ENCODE data around the gene IQCE. TPM values are rescaled to one million over a fixed set of nuclear protein-coding genes. Genes with fewer than 3 reads are reported as not detected.

Gene IQCE
- total RNA-seq, 2 donors from 2014 or later: 28.5 to 30.5 TPM

DNA sequence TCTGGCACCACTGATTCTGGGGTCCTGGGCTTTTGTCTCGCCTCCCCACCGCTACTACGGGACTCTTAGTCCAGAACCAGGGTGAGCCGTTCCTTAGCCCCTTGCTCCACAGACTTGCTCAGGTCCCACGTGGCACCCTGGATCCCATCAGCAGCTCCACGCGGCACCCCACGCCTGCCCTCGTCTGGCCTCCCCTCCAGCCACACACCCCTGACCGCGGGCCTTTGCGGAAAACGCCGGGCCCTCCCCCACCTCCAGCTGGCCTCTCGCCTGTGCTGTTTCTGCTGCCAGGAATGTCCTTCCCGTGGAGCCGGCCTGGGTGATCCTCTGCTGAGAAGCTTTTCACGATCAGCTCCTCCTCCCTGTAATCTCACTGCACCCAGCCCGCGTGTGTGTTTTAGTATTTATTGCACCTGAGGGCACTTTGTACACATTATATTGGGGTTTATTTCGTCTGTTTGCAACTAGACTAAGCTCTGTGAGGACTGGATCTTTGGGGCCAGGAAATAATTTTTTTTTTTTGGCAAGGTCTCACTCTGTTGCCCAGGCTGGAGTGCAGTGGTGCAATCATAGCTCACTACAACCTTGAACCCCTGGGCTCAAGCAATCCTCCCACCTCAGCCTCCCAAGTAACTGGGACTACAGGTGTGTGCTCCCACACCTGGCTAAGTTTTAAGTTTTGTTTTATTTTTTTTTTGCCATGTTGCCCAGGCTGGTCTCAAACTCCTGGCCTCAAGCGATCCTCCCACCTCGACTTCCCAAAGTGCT, 62.5 kb downstream of the IQCE start:
- DNase-seq (peak in 1 of 2 donors; percentile 55), ATAC-seq (peak; percentile 45)
- intact Hi-C loops (cut with DNase I, micrococcal nuclease): no loop called here

DNA sequence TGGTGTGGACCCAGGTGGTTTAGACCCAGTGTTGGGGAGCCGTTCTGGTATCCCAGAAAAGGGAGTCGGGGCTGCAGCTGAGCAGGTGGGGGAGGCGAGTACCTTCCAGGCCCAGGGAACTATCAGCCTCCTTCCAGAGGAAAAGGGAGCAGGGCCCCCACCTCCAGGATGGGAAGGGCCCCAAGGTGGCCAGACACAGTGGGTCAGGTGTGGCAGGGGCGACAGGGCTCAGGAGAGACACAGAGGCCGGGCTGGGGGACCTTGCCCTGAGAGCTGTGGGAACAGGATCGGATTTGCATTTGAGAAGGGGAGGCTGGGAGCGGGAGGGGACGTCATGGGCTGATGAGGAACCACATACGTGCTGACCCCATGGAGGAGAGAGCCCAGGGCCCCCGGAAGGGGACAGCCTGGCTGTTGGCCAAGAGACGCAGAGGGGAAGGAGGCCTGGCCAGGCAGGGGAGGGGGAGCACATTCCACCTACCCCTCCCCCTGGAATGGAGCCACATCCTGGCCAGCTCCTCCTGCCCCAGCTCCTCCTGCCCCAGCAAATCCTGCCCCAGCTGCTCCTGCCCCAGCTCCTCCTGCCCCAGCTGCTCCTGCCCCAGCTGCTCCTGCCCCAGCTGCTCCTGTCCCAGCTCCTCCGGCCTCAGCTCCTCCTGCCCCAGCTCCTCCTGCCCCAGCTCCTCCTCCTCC, 63.3 kb downstream of the IQCE start:
- DNase-seq (no peak), ATAC-seq (no peak)

DNA sequence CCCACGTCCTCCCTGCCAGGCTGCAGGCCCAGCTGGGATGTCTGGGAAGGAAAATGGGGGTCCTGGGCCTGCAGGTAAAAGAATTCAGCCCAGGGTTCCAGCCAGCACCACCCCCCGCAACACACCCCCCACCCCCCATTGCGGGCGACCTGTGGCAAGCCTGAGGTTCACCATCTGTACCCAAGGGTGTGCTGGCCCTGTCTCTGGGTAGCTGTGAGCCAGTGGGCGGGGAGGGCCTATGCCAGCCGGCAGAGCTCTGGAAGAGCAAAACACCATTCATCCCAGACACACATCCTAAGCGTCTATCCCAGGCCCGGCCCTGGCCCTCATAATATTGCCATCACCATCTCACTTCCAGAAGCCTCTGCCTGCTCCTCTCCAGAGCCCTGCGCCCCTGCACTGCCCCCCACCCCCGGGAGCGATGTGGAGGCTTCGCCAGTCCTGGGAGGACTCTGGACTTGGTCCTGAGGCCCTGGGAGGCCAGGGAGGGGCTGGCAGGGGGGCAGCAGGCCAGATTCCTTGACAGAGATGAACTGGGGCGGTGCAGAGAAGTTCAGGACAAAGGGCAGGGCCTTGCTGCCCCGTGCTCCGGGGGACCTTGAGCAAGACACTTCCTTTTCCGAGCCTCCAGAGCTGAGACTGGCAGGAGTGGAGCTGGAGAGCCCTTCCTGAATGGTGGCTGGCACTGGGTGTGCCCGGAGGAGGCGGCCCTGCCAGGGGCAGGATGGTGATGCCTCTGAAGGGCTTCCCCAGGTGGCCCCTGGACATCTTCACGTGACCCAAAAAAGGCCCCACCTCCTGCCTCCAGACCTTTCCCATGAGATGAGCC, 64.3 kb downstream of the IQCE start:
- intact Hi-C loops (cut with DNase I, micrococcal nuclease): no loop called here
- peak; percentile 56 to 81 for DNase-seq
- ATAC-seq: peak; percentile 88

More for the DNA sequence above, 63.3 kb downstream of the IQCE start:
- intact Hi-C loops (cut with DNase I, micrococcal nuclease): no loop called here

DNA sequence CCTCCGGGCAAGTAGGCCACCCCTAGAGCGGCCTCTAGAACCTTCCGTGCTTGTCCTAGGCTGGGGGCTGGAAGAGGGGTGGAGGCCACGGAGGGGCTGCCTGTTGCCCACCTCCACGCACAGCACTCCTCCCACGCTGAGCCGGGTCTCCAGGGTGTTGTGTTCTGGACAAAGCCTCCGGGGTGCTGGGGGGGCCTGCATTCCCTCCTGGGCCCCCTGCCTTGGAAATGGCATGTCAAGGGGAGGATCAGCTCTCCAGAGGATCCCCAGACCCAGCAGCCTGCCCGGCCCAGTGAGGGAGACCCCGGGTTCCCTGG, 64.9 kb downstream of the IQCE start:
- DNase-seq: no peak
- intact Hi-C loops (cut with DNase I, micrococcal nuclease): no loop called here
- no peak for ATAC-seq

DNA sequence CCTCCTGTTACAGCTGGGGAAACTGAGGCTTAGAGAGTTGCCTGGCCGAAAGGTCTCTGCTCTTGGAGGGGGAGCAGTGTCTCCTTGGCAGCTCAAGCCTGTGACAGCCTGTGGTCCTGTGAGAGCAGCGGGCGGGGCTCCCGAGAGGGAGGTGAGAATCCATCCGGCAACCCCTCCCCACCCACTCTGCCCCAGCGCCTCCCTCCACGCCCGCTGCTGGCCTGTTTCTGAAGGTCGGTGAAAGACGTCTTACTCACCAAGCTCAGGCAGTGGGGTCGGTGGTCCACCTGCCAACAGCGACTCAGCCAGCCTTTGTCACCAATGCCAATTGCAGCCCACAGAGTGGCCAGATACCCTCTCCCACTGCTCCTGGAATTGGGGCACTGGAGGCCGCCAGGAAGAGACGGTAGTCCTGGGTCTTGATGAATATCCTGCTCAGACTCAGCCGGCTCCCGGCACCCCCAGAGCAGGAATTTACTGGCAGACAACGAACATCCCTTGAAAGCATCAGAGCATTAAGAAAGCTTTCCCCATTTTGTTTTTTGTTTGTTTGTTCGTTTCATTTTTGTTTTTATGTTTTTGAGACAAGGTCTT, 65.6 kb downstream of the IQCE start:
- intact Hi-C loops (cut with DNase I, micrococcal nuclease): no loop called here
- ATAC-seq (no peak), DNase-seq (no peak)

DNA sequence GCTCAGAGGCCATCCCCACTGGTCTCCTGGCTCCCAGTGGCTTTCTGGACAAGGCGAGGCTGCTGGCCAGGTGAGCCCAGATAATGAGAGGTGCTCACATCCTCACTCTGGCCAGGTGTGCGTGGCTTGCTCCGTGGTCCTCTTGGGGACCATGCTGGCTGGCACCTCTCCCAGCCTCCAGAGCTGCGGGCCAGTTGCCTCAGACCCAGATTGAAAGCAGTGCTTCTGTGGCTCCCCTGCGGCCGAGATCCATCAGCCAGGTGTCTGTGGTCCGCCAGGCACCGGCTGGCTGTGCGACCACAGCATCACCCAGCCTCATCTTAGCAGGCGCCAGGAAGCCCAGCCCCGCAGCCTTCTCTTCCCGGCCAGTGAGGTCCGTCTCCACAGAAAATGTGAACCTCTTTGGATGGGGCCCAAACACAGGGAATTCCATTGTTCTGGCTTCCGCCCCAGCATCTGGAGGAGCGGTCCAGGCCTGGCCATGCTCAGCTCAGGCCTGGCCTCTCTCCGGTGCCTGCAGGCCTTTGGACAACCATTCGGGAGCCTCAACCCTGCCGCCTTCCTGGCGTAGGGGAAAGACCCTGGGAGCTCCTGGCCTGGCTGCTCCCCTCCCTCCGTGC, 67.8 kb downstream of the IQCE start:
- intact Hi-C loops (cut with DNase I, micrococcal nuclease): no loop called here
- DNase-seq (no peak), ATAC-seq (no peak)

DNA sequence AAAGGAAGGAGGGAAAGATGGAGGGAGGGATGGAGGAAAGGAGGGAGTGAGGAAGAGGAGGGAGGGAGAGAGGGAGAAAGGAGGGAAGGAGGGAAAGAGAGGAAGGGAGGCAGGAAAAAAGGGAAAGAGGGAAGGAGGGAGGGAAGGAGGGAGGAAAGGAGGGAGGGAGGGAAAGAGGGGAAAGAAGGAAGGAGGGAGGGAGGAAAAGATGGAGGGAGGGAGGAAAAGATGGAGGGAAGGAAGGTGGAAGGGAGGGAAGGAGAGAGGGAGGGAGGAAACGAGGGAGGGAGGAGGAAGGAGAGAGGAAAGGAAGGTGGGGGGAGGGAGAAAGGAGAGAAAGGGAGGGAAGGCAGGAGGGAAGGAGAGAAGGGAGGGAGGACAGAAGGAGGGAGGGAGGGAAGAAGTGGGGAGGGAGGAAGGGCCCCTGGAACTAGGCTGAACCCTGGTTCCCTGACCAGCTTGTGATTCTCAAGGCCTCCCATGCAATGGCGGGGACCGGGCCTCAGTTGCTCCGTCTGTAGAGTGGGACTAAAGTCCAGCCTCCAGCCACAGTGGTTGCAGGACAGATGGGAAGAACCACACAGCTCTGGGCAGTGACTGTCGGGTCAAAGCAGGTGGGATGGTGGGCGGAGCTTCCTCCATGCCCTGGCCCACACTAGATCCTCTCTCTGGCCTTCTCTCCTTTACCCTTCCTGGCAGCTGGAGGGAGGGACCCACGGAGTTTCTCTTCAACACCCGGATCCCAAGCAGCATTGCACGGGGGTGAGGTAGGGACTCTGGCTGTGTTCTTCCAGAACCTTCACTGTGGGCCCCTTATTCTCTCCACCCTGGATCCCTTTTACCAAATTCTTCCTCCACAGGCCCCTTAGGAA, 68.7 kb downstream of the IQCE start:
- ATAC-seq (no peak), DNase-seq (no peak)
- intact Hi-C loops (cut with DNase I, micrococcal nuclease): no loop called here

DNA sequence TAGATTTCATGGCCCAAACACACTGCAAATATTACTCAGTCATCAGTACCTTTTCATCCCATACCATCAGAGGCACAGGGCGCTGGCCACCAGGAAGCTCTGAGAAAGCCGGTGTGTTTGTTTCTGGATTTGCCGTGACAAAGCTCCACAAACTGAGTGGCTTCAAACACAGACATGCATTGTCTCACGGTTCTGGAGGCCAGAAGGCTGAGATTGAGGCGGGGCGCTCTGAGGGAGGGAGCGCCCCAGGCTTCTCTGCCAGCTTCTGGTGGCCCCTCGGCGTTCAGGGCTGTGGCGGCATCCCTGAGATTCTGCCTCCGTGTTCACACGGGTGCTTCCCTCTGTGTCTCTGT, 69.3 kb downstream of the IQCE start:
- intact Hi-C loops (cut with DNase I, micrococcal nuclease): no loop called here
- no peak for ATAC-seq
- no peak for DNase-seq

DNA sequence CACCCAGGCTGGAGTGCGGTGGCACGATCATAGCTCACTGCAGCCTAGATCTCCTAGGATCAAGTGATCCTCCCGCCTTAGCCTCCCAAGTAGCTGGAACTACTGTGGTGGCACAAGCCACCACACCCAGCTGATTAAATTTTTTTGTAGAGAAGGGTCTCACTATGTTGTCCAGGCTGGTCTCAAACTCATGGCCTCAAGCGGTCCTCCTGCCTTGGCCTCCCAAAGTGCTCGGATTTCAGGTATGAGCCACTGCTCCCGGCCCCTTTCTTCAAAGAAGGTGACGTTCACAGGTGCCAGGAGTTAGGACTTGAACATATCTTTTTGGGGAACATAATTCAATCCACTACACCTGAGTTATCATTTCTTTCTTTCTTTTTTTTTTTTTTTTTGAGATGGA, 70.1 kb downstream of the IQCE start:
- no peak for DNase-seq

DNA sequence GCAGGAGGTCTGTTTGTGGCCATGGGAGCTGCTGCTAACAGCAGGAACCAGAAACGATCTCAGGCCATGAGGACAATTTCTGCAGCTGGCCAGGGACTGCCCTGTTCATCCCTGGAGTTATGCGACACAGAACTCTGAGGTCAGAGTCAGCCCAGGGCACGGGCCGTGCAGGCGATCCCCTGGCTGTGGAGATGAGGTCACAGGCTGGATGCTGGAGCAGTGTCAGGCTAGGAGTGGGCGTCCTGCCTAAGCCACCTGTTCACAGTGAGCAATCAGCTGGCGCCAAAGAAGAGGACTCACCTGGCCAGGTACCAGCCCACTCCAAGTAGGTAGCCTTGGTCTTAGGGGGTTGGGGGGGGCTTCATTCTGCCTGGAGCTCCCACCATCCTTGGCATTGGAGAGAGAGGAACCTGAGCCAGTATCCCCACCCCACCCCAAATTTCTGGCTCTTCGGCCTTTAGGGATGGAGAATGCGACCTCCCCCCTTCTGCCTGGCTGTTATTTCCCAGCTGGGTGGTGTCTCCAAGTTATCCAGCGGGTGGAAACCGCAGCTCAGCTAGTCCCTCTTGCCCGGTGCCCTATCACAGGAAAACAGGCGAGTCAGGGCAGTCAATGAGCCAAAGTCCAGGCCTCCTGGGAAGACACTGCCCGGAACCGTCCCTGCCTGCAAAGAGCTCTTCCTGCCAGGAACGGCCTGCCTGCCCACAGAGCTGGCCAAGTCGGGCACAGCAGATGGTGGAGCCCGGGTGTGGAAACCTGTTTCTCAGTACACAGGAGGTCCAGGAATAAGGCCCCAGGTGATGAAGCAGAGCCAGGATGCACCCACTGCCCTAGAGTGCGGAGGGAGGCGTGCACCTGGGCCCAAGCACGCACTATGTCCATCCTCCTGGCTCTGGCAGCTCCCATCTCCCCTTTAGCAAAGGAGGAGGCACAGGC, 71.2 kb downstream of the IQCE start:
- DNase-seq: peak; percentile 73 to 89
- ATAC-seq: peak; percentile 64
- intact Hi-C loops (cut with DNase I, micrococcal nuclease): no loop called here

More for the DNA sequence above, 70.1 kb downstream of the IQCE start:
- ATAC-seq: no peak
- intact Hi-C loops (cut with DNase I, micrococcal nuclease): no loop called here

DNA sequence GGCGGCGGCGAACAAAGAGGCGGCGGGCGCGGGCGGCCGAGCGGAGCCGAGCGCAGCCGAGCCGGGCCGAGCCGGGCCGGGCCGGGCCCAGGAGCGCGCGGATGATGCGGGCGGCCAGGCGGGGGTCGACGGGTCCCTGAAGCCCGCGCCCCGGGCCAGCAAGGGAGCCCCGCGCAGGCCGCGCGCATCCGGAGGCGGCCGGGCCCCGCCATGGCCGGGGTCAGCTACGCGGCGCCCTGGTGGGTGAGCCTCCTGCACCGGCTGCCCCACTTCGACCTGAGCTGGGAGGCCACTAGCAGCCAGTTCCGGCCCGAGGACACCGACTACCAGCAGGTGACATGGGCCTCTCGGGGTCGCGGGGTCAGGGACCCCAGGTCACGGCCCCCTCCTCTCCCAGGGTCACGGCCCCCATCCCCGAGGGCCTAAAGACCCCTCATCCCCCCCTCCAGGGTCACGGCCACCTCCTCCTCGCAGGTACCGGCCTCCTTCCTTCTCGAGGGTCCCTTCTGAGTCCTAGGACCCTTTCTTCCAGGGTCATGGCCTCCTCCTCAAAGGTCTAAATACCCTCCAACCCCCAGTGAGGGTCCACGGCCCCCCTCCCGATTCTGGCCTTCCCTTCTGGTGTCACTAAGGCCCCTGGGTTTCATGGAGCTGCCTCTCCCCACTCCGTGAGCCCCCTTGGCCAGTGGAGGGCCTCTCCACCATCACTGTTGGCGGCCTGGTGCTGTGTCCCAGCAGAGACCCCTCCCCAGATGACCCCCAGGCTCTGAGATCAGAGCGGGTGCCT, 73.4 kb downstream of the IQCE start, which contains the start of gene TTYH3:
Gene TTYH3 (plus strand): TSS at position 41 of the 787 bp plus-strand sequence. CDS start 170 bp downstream, at position 211.
- DNase-seq: peak in 1 of 2 donors; percentile 58
- ATAC-seq: peak; percentile 2
- intact Hi-C loops (cut with DNase I, micrococcal nuclease): no loop called here

DNA sequence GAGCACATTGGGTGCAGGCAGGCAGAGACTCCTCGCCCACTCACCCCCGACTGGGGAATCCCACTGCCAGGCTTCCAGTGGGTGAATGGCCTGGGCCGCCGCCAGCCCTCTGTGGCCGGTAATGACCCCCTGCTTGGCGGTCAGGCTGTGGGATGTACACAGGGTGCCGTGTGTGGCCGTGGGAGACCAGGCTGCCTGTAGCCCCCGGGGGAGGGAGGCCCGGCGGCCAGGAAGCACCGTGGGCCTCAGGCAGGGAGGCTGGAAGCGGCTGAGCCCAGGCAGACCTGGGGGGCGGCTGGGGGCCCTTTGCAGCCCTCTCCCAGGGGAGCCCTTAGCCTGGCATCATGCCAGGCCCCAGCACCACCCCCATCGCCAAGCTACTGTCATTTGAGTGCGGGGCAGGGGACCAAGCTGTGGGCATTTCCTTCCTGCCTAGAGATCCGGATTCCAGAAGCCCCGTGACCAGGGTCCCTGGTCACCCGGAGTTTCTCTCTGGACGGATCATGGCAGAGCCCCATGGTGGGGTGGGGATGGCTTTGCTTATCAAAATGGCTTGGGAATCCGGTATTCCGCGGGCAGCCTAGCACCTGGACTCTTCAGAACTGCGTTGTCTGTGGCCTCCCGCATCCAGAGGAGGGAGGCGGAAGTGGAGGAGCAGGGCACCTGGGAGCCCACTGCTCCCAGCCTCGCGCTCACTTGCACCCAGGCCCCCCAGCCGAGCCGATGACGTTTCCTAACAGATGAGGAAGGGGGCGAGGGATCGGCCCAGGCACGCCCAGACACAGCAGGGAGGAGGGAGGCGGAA, 74.2 kb downstream of the IQCE start:
- peak; percentile 28 for ATAC-seq
- intact Hi-C loops (cut with DNase I, micrococcal nuclease): no loop called here
- DNase-seq: peak; percentile 76 to 79

DNA sequence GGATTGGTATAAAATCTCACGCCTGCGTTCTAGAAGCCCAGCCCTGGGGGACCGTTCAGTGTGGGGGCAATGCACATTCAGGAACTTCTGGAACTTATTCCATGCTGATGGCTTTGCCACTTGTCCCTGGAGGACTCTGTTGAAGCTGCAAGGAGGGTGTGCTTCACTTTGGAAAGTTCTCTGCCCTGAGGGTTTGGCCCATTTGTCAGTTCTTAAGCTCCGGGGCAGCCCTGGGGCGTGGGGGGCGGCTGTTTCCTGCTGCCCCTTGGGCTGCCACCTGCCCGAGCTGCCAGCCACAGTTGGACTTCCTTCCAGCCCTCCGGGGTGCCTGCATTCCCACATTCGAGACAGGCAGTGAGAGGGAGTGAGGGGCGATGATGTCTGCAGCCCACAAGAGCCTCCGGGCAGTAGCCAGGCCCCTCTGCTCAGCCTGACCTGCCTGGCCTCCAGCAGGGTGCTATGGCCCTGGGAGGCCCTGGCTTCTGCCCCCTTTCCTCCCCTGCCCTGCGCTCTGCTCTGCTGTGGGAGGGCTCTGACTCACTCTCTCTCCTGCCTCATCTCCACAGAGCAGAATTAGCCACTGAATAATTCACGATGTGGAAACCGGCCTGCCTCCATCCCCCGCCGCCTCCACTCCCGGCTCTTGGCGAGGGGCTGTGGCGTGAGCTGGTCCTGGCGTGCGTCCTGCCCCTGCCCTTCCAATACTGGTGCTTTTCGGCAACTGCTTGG, 74.9 kb downstream of the IQCE start:
- intact Hi-C loops (cut with DNase I, micrococcal nuclease): no loop called here
- ATAC-seq (no peak), DNase-seq (peak in 1 of 2 donors; percentile 37)

DNA sequence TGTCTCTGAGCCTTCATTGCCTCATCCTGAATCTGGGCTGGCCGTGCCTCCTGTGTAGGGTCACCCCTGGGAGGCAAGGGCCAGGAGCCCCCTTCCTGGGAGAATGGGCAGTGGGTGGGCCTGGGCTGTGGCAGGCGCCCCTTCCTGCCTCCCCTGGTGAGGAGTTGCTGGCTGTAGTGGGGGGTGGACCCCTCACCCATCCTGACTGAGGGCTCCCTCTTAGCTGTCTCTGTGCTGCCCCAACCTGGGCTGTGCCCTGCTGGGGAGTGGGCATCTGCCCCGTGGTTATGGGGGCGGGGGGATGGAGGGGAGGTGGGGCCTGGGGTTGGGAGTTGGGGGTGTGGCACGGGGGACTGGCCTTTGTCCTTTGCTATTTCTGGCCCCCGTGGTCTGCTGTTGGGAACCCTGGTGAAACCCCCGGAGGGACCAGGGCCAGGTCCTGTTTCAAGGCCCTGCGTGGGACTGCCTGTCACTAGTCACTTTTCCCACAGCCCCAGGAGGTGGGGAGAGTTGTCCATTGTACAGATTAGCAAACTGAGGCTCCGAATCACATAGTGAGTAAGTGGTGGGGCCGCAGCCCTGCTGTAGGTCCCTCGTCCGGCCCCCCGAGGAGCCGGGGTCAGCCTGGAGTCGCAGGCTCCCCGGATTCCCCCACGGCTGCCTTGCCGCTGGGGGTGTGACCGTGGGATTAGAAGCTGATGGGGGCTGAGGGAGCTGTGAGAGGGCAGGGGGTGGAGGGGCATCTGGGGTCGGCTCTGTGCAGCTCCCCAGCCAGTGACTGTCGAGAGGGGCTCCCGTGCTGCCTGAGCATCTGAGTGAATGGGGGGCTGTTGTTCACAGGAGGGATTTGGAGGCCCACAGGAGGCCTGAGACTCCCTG, 75.7 kb downstream of the IQCE start:
- DNase-seq (peak in 1 of 2 donors; percentile 14), ATAC-seq (no peak)
- intact Hi-C loops (cut with DNase I, micrococcal nuclease): no loop called here

All from left colon (tissue), 2 donors.